Stimulated activated CD8-positive, alpha-beta memory T cell treated with anti-CD3 and anti-CD28 coated beads, Interleukin-4, amount 100 ng/mL, for 48 hours (primary cell): Measurements from ENCODE around the gene FAM156B.
"Not testable (repeated sequence)": the region's sequence is repeated elsewhere in the genome, so short reads cannot be mapped to it uniquely, and the experiment has no call there.

Experiments
- DNase-seq: peaks from one replicate; pipeline ENCODE4 v3.0.0-alpha.2; 2020

FAM156B gene

GRCh38 chrX:52896855-52897709 is at the start of gene FAM156B:
Gene FAM156B (plus strand): TSS chrX:52897330. CDS start chrX:52907226, 9,896 bp downstream.
- not testable (repeated sequence) for DNase-seq

- DNase-seq = no peak
Observed at GRCh38 chrX:52852110-52852860, 44.8 kb upstream of the FAM156B start.

- DNase-seq = not testable (repeated sequence)
Observed at GRCh38 chrX:52856991-52857525, 40.1 kb upstream of the FAM156B start.

- no peak for DNase-seq
Observed at GRCh38 chrX:52865343-52865998, 31.7 kb upstream of the FAM156B start.

GRCh38 chrX:52867610-52868348 is 29.4 kb upstream of the FAM156B start, which contains the start of gene XAGE3:
Gene XAGE3 (minus strand): TSS chrX:52868083. CDS start chrX:52867133, 950 bp downstream.
- DNase-seq = no peak

- no peak for DNase-seq
Observed at GRCh38 chrX:52870046-52870445, 27.1 kb upstream of the FAM156B start.

GRCh38 chrX:52873825-52874224 is 23.3 kb upstream of the FAM156B start:
- not testable (repeated sequence) for DNase-seq

- no peak for DNase-seq
Observed at GRCh38 chrX:52874661-52875060, 22.5 kb upstream of the FAM156B start.

GRCh38 chrX:52875436-52875835 is 21.7 kb upstream of the FAM156B start:
- not testable (repeated sequence) for DNase-seq

- not testable (repeated sequence) for DNase-seq
Observed at GRCh38 chrX:52876386-52876785, 20.7 kb upstream of the FAM156B start.

GRCh38 chrX:52887459-52887858 is 9.7 kb upstream of the FAM156B start:
- not testable (repeated sequence) for DNase-seq

GRCh38 chrX:52888090-52888489 is 9.0 kb upstream of the FAM156B start:
- not testable (repeated sequence) for DNase-seq

- DNase-seq = not testable (repeated sequence)
Observed at GRCh38 chrX:52896438-52896837, 692 bp upstream of the FAM156B start.

GRCh38 chrX:52905531-52905930 is 8.4 kb downstream of the FAM156B start:
- DNase-seq = not testable (repeated sequence)

- DNase-seq = not testable (repeated sequence)
Observed at GRCh38 chrX:52906072-52906471, 8.9 kb downstream of the FAM156B start.

- DNase-seq = not testable (repeated sequence)
Observed at GRCh38 chrX:52907137-52907536, 10.0 kb downstream of the FAM156B start.

- not testable (repeated sequence) for DNase-seq
Observed at GRCh38 chrX:52907900-52908299, 10.8 kb downstream of the FAM156B start.

- DNase-seq = not testable (repeated sequence)
Observed at GRCh38 chrX:52909313-52909969, 12.3 kb downstream of the FAM156B start.

GRCh38 chrX:52913681-52914080 is 16.6 kb downstream of the FAM156B start:
- not testable (repeated sequence) for DNase-seq

- not testable (repeated sequence) for DNase-seq
Observed at GRCh38 chrX:52914704-52915103, 17.6 kb downstream of the FAM156B start.

GRCh38 chrX:52923781-52924241 is 26.7 kb downstream of the FAM156B start:
- DNase-seq = no peak
